Parathyroid adenoma (tissue), 2 donors: Measurements from ENCODE around the gene PCBP3.

ENCODE experiments used
- H2AFZ ChIP-seq: fragments of 300-600 bp; sonication (generic); one replicate; pipeline ENCODE4 v1.7.0; 2017; ENCODE audit warnings: antibody characterized with exemption, mild to moderate bottlenecking
- H3K27ac ChIP-seq: fragments of 300-600 bp; sonication (generic); one replicate; pipeline ENCODE4 v1.7.0; 2017
- H3K27me3 ChIP-seq: fragments of 300-600 bp; sonication (generic); one replicate; pipeline ENCODE4 v1.7.0; 2017; ENCODE audit warnings: low read length; ENCODE audit not compliant: control insufficient read depth, insufficient read depth
- H3K36me3 ChIP-seq: fragments of 300-600 bp; sonication (generic); one replicate; pipeline ENCODE4 v1.7.0; 2017; ENCODE audit warnings: low read length; ENCODE audit not compliant: control insufficient read depth, insufficient read depth
- H3K4me1 ChIP-seq: fragments of 300-600 bp; sonication (generic); one replicate; pipeline ENCODE4 v1.7.0; 2017; ENCODE audit warnings: control low read depth
- H3K4me2 ChIP-seq: fragments of 300-600 bp; sonication (generic); one replicate; pipeline ENCODE4 v1.7.0; 2017; ENCODE audit warnings: low read length
- H3K4me3 ChIP-seq: fragments of 300-600 bp; sonication (generic); one replicate; pipeline ENCODE4 v1.7.0; 2017; ENCODE audit warnings: low read depth, low read length
- H3K79me2 ChIP-seq: fragments of 300-600 bp; sonication (generic); one replicate; pipeline ENCODE4 v1.7.0; 2017; ENCODE audit warnings: control low read depth
- H3K9ac ChIP-seq: fragments of 300-600 bp; sonication (generic); one replicate; pipeline ENCODE4 v1.7.0; 2017; ENCODE audit warnings: mild to moderate bottlenecking
- H3K9me3 ChIP-seq: fragments of 300-600 bp; sonication (generic); one replicate; pipeline ENCODE4 v1.7.0; 2017; ENCODE audit warnings: low read length; ENCODE audit not compliant: control insufficient read depth
- CTCF ChIP-seq: fragments of 300-600 bp; sonication (generic); IDR thresholded peaks from one replicate; pipeline ENCODE4 v1.7.0; 2017; ENCODE audit warnings: antibody characterized with exemption, mild to moderate bottlenecking
- donor health status: primary hyperparathyroidism.

PCBP3 gene

DNA sequence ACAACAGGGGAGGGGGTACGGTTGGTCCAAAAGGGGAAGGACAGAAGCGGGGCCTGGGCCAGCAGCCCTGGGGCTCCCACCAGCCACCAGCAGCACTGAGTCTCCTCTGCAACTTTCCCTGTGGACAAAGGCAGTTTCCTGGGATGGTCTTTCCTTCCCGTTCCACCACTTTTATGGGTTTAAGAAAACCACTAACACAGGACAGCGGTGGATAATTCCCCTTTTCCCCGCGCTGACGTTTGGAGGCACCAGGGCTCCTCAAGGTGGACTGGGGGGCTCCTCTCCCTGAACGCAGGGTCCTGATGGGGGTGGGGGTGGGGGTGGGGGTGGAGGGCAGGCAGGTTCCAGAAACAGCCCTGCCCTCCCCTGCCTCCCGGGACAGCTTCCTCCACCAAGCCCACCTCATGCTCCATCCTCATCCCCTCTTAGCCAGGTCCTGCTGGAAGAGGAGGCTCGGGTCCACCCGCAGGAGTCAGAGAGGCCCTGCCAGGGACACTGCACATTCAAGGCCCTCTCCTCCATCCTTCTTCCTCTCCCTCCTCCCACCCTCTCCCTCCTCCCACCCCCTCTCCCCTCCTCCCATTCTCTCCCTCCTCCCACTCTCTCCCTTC, 333.3 kb downstream of the PCBP3 start:
- H3K4me3 ChIP-seq = no peak overlapping the region

DNA sequence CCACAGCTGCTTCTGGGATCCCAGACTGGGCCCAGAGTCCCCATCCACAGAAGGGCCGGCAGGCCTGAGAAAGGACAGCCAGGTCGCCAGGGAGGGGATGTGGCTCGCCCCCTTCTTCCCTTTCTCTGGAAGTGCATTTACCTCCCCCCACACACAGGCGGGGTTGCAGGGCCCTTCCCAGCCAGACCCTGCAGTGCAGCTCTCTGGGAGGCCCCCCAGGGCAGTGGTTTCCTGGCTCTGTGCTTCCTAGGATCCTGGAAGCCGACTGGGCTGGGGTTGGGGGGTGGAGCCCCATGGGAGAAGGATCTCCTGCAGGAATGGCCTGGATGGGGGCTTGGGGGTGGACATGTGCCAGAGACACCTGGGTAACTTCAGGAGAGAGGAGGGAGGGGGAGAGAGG, 333.9 kb downstream of the PCBP3 start:
- no peaks in the 10 kb centered on the region for H3K36me3 ChIP-seq
- TF ChIP-seq CTCF = no peak
- H3K4me1 ChIP-seq = no peaks in the 10 kb centered on the region
- no peaks in the 10 kb centered on the region for H3K9me3 ChIP-seq
- H3K27ac ChIP-seq = no peak overlapping the region
- no peak overlapping the region for H2AFZ ChIP-seq
- H3K79me2 ChIP-seq = no peaks in the 10 kb centered on the region
- H3K4me3 ChIP-seq = no peak overlapping the region
- no peak overlapping the region for H3K4me2 ChIP-seq
- no peak overlapping the region for H3K9ac ChIP-seq
- no peaks in the 10 kb centered on the region for H3K27me3 ChIP-seq

More for the DNA sequence above, 333.3 kb downstream of the PCBP3 start:
- no peaks in the 10 kb centered on the region for H3K27me3 ChIP-seq
- H3K27ac ChIP-seq = no peak overlapping the region
- no peak for TF ChIP-seq CTCF
- H3K79me2 ChIP-seq = no peaks in the 10 kb centered on the region
- no peak overlapping the region for H3K4me2 ChIP-seq
- H2AFZ ChIP-seq = no peak overlapping the region
- H3K4me1 ChIP-seq = no peaks in the 10 kb centered on the region
- H3K9me3 ChIP-seq = no peaks in the 10 kb centered on the region
- H3K9ac ChIP-seq = no peak overlapping the region
- H3K36me3 ChIP-seq = no peaks in the 10 kb centered on the region

DNA sequence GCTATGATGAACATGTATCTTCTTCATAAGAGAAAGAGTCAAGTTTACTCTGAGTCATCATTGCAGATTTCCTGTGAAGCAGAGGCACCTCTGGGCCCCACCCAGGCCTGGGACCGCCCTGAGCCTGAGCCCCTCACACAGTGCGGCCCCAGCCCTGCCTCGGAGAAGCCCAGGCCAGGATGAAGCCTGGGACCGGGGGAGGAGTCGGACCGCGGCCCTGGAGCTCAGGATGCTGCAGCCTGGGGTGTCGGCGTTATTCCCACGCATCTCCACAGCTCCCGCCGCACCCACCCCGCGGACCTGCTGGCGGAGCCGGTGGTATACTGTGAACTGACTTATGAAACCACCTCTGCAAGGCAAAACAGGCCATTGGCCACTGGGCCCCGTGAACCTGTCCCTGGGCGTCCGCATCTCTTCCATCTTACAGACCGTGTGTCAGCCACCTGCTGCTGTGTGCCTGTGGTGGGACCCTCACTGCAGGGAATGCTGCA, 335.7 kb downstream of the PCBP3 start:
- Histone ChIP-seq H3K4me3 (no peak overlapping the region), H3K4me2 (no peak overlapping the region), H3K4me1 (no peaks in the 10 kb centered on the region), H3K27me3 (no peaks in the 10 kb centered on the region), H3K79me2 (no peaks in the 10 kb centered on the region), H3K9ac (no peak overlapping the region), H3K27ac (no peak overlapping the region), H3K9me3 (no peaks in the 10 kb centered on the region), H3K36me3 (no peaks in the 10 kb centered on the region), H2AFZ (no peak overlapping the region)
- TF ChIP-seq CTCF = no peak

DNA sequence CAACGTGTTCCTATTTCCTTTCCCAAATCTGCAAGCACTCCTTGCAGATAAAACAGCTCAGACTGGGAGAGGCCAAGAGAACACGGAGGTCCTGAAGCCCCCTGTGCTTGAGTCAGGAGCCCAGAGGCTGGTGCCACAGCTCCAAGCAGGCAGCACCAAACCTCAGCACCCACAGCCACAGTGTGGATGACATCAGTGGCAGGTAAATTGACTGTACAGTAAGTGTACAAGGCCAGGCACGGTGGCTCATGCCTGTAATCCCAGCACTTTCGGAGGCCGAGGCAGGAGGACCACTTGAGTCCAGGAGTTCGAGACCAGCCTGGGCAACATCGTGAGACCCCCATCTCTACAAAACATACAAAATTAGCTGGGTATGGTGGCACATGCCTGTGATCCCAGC, 336.1 kb downstream of the PCBP3 start:
- Histone ChIP-seq H3K4me1 (no peaks in the 10 kb centered on the region), H3K9me3 (no peaks in the 10 kb centered on the region), H2AFZ (no peak overlapping the region), H3K36me3 (no peaks in the 10 kb centered on the region), H3K27ac (no peak overlapping the region), H3K4me2 (no peak overlapping the region), H3K79me2 (no peaks in the 10 kb centered on the region), H3K4me3 (no peak overlapping the region), H3K27me3 (no peaks in the 10 kb centered on the region), H3K9ac (no peak overlapping the region)
- no peak for TF ChIP-seq CTCF

DNA sequence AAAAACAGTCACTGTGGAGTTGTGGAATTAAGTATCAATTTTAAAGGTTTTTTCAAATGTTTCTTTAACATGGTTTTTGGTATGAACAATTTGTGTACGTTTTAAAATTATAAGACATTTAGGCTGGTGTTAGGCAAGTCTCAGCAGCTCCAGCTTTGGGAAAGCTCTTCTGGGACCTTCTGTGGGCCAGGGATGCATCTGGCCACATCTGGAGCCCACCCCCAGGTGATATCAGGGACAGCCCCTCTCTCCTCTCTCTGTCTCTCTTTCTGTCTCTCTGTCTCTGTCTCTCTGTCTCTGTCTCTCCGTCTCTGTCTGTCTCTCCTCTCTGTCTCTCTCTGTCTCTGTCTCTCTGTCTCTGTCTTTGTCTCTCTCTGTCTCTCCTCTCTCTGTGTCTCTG, 336.7 kb downstream of the PCBP3 start:
- no peaks in the 10 kb centered on the region for H3K27me3 ChIP-seq
- H3K79me2 ChIP-seq = no peaks in the 10 kb centered on the region
- H2AFZ ChIP-seq = no peak overlapping the region
- H3K27ac ChIP-seq = no peak overlapping the region
- TF ChIP-seq CTCF = no peak
- no peaks in the 10 kb centered on the region for H3K4me1 ChIP-seq
- H3K9me3 ChIP-seq = no peaks in the 10 kb centered on the region
- H3K4me3 ChIP-seq = no peak overlapping the region
- no peak overlapping the region for H3K9ac ChIP-seq
- no peak overlapping the region for H3K4me2 ChIP-seq
- no peaks in the 10 kb centered on the region for H3K36me3 ChIP-seq
